Measurements from ENCODE around the gene CST9. TPM values are rescaled to one million over a fixed set of nuclear protein-coding genes. Genes with fewer than 3 reads are reported as not detected.

The CST9 gene
- total RNA-seq, 4 donors from 2014 or later: not detected

DNA sequence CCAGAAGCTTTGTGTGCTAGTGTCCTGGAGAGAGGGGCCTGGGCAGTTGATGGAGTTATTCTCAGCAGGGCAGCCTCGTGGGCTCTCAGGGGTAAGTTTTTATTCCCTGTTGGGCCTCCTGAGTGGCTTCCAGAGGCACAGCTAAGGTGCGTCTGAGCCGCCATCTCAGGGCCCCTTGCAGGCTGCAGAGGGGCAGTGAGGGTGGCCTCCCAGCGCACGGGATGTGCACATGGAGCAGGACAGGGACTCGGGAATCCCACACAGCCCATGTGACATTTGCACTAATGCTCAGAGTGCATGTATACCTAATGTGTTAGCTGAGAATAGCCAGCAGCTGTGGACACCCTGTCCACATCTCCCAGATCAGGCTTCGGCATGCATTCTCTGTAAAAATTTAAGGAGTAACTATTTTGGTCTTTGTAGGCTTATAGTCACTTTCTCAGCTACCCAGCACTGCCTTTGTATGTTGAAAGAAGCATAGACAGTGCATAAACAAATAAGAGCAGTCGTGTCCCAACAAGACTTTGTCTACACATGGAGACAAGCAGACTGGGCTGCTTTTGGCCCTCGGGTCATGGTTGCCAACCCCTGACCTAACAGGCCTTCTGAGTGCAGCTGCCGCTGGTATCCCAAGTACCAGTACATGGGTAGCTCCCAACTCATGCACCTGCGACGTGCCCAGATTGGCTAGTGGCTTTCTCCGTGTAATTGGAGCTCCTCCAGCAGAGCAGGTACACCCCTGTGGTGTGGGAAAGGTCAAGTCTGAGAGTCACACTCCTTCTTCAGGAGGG is 18.8 kb downstream of the CST9 start:
- Histone ChIP-seq H3K36me3 (no peaks in the 10 kb centered on the region), H3K9me3 (no peaks in the 10 kb centered on the region), H3K4me1 (no peaks in the 10 kb centered on the region), H3K27ac (replicated peaks in 1 of 4) (no peak overlapping the region), H3K27me3 (peaks cover 0 to 12% (median 0%) of the 10 kb centered on the region in 4 donors), H3K4me3 (no peak overlapping the region)
- DNase-seq (ENCODE audit: extremely low spot score): peak; percentile 53
- TF ChIP-seq POLR2A (IDR thresholded peaks at IDR 0.05; ENCODE audit: low read depth) (no peak), EP300 (IDR thresholded peaks at IDR 0.05) (no peak), POLR2AphosphoS5 (IDR thresholded peaks at IDR 0.05) (no peak)
- TF ChIP-seq, protein P1, sequence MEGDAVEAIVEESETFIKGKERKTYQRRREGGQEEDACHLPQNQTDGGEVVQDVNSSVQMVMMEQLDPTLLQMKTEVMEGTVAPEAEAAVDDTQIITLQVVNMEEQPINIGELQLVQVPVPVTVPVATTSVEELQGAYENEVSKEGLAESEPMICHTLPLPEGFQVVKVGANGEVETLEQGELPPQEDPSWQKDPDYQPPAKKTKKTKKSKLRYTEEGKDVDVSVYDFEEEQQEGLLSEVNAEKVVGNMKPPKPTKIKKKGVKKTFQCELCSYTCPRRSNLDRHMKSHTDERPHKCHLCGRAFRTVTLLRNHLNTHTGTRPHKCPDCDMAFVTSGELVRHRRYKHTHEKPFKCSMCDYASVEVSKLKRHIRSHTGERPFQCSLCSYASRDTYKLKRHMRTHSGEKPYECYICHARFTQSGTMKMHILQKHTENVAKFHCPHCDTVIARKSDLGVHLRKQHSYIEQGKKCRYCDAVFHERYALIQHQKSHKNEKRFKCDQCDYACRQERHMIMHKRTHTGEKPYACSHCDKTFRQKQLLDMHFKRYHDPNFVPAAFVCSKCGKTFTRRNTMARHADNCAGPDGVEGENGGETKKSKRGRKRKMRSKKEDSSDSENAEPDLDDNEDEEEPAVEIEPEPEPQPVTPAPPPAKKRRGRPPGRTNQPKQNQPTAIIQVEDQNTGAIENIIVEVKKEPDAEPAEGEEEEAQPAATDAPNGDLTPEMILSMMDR (IDR thresholded peaks at IDR 0.05): no peak
- 72% methylated on average over 12 of the region's 13 CpGs for WGBS
- intact Hi-C loops (cut with DNase I): no loop called here

DNA sequence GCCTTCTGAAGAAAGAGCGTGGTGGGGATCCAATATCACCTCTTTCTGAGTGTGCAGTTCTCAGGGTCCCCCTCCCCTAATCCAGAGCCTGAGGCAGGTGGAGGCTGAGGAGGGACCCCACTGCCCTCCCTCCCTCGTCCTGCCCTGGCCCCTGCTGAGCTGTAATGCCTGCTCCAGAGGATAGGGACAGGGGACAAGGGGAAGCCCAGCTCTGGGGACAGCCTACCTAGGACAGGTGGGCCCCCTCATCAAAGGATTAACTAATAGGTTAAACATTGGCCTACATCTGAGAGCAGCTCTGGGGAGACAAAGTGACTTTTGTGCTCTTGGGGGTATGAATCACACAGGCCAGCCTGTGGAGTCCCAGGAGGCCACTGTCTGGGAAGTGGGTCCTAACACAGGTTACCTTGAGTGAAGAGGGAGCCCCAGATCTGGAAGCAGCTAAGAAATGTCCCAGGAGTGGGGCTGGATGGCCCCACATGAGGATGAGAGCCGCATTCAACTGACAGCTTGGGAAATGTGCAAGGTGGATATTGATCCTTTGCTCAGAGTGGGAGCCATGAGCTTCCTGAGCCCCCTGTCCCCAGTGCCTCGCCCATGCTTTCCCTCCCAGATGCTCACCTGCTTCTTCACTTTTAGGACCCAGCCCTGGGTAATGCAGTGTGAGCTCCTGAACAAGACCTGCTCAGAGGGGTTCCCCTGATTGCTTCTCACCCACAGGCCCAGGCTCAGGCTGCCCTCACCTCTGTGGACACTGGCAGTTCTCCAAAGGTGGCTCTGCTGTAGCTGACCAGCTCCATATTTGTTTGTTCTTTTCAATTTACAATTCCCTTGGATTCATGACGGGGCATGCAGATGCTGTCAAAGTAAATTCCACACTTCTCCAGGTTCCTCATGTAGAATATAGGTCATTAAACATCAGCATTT is 19.6 kb downstream of the CST9 start:
- Histone ChIP-seq H3K4me1 (no peaks in the 10 kb centered on the region), H3K9me3 (no peaks in the 10 kb centered on the region), H3K36me3 (no peaks in the 10 kb centered on the region), H3K4me3 (no peak overlapping the region), H3K27ac (replicated peaks in 1 of 4) (no peak overlapping the region), H3K27me3 (peaks cover 0 to 12% (median 0%) of the 10 kb centered on the region in 4 donors)
- DNase-seq (ENCODE audit: extremely low spot score): peak; percentile 89
- intact Hi-C loops (cut with DNase I): no loop called here
- TF ChIP-seq EP300 (IDR thresholded peaks at IDR 0.05) (no peak), POLR2A (IDR thresholded peaks at IDR 0.05; ENCODE audit: low read depth) (no peak), POLR2AphosphoS5 (IDR thresholded peaks at IDR 0.05) (no peak)
- TF ChIP-seq, protein P1 (IDR thresholded peaks at IDR 0.05): no peak
- WGBS: 83% methylated on average over 5 of the region's 5 CpGs

DNA sequence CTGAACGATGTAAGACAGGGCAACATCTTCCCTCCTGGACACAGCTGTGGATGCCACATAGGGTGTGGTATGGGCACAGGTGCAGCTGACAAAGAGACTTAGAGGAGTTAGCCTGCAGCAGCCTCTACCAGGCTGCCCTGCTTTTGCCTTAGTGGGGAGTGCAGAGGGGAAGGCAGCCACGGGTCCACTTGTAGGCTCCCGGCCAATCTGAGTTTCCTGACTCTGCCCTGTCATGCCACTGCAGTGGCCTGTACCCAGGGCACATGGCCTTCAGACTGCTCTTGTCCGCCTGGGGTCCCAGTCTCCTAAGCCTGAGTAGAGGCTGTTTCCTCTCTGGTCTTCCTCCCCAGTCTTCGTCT is 20.3 kb downstream of the CST9 start:
- TF ChIP-seq, protein P1 (IDR thresholded peaks at IDR 0.05): no peak
- TF ChIP-seq POLR2A (IDR thresholded peaks at IDR 0.05; ENCODE audit: low read depth): no peak
- no peak for TF ChIP-seq POLR2AphosphoS5 (IDR thresholded peaks at IDR 0.05)
- TF ChIP-seq EP300 (IDR thresholded peaks at IDR 0.05): no peak

DNA sequence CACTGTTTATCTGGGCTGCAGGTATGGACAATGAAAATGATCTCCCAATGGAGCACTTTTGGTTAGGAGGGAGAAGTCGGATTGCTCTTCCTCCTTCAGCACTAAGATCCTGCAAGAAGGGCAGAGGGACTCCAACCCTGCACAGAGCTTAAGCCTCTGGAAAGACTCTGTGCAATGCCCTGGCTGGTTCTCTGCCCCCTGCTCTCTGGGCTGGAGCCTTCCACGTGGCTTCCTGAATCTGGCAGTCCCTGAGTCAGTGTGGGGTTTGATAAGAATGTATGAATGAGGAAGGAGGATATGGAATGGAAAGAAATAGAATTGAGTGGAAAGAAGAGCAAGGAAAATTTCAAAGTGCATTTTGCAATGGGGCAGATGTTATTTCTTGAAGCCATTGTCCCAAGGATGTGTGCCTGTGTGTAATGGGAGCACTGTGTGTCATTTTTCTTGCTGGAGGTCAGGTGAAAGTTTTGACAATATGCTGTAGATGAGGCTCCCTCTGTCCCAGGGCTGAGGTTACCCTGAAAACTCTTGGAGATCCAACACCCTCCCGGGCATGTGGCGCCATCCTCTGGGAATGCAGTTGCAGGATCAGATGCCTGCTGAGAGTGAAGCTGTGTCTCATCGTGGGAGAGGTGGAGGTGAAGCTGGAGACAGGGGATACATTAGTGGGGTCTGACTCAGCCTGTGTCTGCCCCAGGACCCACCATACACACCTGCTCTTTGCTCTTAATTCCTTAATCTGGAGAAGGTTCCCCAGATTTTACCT is 21.1 kb downstream of the CST9 start:
- DNase-seq (ENCODE audit: extremely low spot score): peak; percentile 60
- Histone ChIP-seq H3K36me3 (no peaks in the 10 kb centered on the region), H3K4me3 (no peak overlapping the region), H3K4me1 (no peaks in the 10 kb centered on the region), H3K9me3 (no peaks in the 10 kb centered on the region), H3K27me3 (peaks cover 0 to 12% (median 0%) of the 10 kb centered on the region in 4 donors), H3K27ac (replicated peaks in 1 of 4) (no peak overlapping the region)
- no peak for TF ChIP-seq POLR2AphosphoS5 (IDR thresholded peaks at IDR 0.05)
- no peak for TF ChIP-seq EP300 (IDR thresholded peaks at IDR 0.05)
- TF ChIP-seq, protein P1 (IDR thresholded peaks at IDR 0.05): no peak
- TF ChIP-seq POLR2A (IDR thresholded peaks at IDR 0.05; ENCODE audit: low read depth): no peak
- intact Hi-C loops (cut with DNase I): no loop called here
- 46% methylated on average over 5 of the region's 5 CpGs for WGBS

More for the DNA sequence above, 20.3 kb downstream of the CST9 start:
- H3K9me3 ChIP-seq: no peaks in the 10 kb centered on the region
- peak; percentile 78 for DNase-seq (ENCODE audit: extremely low spot score)
- no peaks in the 10 kb centered on the region for H3K4me1 ChIP-seq
- H3K36me3 ChIP-seq: no peaks in the 10 kb centered on the region
- 59% methylated on average over 5 of the region's 5 CpGs for WGBS
- intact Hi-C loops (cut with DNase I): no loop called here
- no peak overlapping the region for H3K4me3 ChIP-seq
- peaks cover 0 to 12% (median 0%) of the 10 kb centered on the region in 4 donors for H3K27me3 ChIP-seq
- H3K27ac ChIP-seq (replicated peaks in 1 of 4): no peak overlapping the region

Measured in esophagus muscularis mucosa (tissue), 4 donors.